GM12873 (cell line): ENCODE data around the gene INPP5D.
A peak's percentile ranks its signal among the peaks of the same experiment; 100 is the strongest.

Experiments
- TF ChIP-seq, protein P1 (sequence below): IDR thresholded peaks from 2 replicates; pipeline ENCODE4 v1.5.1; 2012; ENCODE audit warnings: low read depth, mild to moderate bottlenecking, moderate library complexity, low read length, control low read depth; ENCODE audit not compliant: insufficient read depth; ENCODE audit errors: missing control alignments

Gene INPP5D

DNA sequence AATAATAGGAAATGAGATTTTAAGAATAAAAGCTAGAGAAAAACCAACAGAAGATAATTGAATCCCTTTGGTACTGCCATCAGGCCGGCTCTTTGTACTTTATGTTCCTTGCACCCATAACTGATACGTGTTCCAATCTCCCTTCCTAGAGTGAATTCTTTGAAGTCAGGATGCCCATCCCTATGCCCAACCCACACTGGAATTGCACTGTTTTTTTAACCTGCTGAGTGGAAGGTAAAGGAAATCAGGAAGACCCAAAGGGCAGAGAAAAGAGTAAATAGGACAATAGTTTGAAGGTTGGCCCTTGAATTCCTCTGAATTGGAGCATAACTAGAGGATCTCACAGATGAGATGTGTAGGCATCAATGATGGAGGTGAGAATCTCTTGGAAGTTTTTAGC, 187.0 kb downstream of the INPP5D start:
- TF ChIP-seq, protein P1, sequence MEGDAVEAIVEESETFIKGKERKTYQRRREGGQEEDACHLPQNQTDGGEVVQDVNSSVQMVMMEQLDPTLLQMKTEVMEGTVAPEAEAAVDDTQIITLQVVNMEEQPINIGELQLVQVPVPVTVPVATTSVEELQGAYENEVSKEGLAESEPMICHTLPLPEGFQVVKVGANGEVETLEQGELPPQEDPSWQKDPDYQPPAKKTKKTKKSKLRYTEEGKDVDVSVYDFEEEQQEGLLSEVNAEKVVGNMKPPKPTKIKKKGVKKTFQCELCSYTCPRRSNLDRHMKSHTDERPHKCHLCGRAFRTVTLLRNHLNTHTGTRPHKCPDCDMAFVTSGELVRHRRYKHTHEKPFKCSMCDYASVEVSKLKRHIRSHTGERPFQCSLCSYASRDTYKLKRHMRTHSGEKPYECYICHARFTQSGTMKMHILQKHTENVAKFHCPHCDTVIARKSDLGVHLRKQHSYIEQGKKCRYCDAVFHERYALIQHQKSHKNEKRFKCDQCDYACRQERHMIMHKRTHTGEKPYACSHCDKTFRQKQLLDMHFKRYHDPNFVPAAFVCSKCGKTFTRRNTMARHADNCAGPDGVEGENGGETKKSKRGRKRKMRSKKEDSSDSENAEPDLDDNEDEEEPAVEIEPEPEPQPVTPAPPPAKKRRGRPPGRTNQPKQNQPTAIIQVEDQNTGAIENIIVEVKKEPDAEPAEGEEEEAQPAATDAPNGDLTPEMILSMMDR, result no peak

DNA sequence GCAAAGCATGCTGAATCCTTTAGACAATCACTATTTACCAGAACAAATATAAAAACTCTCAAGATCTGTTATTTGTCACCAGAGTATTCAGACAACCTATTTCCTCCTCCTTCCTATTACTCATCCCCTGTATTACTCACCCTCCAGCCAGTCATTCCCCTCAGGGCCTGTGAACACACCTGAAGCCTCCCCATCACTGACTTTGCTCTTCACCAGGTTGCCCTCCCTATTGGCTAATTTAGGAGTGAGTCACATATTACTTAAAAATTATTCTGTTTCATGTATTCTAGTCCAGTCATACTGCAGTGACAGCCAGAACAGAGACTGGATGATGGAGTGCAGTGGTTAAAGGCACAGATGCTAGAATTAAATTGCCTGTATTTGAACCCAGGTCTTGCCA, 187.6 kb downstream of the INPP5D start:
- TF ChIP-seq, protein P1, result no peak

DNA sequence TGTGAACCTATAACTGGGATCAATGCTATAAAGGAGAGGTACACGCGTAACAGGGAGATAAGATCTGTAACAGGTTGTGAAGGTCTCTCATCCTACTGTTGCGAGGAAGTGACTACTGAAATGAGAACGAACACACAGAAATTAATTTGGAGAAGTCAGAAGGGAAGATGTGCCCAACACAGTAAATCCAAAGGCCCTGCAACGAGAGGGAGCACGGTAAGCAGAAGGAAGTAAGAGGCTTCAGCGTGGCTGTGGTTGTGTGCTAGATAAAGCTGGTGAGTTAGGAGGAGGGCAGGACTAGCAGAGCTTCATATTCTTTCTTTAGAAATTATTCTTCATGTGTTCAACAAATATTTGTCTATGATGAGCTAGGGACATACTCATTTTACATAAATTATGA, 188.9 kb downstream of the INPP5D start:
- TF ChIP-seq, protein P1, result no peak

DNA sequence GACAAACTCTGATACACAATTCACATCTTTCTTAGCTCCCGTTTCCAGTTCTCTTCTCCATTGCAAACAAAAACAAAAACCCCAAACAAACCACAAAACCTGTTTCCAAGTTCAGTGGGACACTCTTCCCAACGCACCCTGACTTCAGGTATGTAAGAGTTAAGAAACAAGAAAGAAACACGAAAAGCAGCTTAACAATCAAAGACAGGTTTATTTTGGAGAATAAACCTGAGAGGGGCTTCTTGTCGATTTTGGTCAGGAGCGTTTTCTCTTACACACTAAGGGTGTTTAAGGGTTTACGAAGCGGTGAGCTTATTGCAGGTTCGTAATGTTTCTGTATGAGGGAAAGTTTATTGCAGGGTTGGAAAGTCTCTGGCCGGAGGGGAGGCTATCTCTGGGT, 190.4 kb downstream of the INPP5D start:
- TF ChIP-seq, protein P1, result no peak

DNA sequence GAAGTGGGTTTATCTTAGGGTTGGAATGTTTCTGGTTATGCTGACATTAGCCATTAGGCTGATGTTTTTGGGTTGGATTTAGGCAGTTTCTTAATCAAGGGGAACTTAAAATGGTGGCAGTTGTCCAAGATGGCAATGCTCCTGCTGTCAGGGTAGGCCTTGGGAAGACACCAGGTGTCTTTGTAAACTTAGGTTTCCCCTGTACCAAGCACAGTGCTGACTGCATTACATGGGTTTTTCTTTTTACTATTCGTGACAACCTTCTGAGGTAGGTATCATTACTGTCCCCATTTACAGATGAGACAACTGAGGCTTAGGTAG, 190.8 kb downstream of the INPP5D start:
- TF ChIP-seq, protein P1, result no peak

DNA sequence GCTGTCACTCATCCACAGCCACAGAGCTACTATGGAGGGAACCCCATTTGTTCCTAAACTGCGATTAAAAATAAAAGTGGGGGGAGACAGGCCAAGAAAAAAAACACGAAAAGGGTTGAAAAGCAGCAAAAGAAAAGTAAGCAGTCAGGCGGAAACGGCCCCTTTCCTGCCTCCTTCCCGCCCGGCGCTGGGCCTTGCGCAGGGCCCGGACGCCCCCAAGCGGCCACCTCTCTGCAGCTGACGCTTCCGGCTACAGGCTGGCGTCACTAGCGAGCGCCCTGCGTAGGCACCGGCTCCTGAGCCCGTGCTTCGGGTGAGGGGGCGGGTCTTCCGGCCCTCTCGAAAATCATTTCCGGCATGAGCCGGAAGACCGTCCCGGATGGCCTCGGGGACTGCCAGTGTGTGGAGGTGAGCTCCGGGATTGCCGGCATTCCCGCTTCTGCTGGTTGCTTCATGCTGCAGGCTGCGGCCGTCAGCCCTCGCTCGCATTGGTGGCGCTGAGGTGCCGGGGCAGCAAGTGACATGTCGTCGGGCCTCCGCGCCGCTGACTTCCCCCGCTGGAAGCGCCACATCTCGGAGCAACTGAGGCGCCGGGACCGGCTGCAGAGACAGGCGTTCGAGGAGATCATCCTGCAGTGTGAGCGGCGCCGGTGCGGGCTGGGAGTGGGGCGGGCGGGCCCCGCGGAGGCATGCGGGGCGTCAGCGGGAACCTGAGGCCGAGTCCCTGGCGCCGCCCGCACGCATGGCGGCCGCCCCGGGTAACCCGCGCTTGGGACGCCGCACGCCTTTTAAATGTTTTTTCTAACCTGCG, 191.4 kb downstream of the INPP5D start, which contains the start of gene ATG16L1:
ATG16L1 (plus strand) TSS at position 368 of the 811 bp plus-strand sequence; CDS start at position 523, 155 bp downstream.
- TF ChIP-seq, protein P1, result peak; percentile 93

DNA sequence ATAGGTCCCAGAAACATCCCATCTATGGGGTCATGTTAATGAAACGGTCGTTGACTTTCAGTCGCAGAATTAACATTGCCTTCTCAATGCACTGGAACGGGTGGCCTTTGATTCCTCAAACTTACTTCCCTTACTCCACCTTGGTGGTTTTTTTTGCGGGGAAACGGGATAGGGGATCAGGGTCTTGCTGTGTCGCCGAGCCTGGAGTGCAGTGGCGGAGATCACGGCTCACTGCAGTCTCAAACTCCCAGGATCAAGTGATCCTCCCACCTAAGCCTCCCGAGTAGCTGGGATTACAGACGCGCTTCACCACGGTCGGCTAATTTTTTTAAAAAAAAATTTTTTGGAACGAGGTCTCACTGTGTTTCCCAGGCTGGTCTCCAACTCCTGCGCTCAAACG, 192.1 kb downstream of the INPP5D start:
- TF ChIP-seq, protein P1, result no peak
